SK-N-DZ (cell line): Measurements from ENCODE around the gene BCKDK.
A peak's percentile ranks its signal among the peaks of the same experiment; 100 is the strongest.
"Not testable (repeated sequence)": the region's sequence is repeated elsewhere in the genome, so short reads cannot be mapped to it uniquely, and the experiment has no call there.

Experiments
- DNase-seq: peaks from one replicate; pipeline ENCODE4 v3.0.0-alpha.2; 2015; ENCODE audit warnings: low spot score

The BCKDK gene

GRCh38 chr16:31094424-31095120 lies 13.6 kb upstream of the BCKDK start, which contains the start of gene VKORC1:
TSS of gene VKORC1 (minus strand) at chr16:31094797. CDS start at chr16:31094729, 68 bp downstream.
- DNase-seq: peak; percentile 97

DNA sequence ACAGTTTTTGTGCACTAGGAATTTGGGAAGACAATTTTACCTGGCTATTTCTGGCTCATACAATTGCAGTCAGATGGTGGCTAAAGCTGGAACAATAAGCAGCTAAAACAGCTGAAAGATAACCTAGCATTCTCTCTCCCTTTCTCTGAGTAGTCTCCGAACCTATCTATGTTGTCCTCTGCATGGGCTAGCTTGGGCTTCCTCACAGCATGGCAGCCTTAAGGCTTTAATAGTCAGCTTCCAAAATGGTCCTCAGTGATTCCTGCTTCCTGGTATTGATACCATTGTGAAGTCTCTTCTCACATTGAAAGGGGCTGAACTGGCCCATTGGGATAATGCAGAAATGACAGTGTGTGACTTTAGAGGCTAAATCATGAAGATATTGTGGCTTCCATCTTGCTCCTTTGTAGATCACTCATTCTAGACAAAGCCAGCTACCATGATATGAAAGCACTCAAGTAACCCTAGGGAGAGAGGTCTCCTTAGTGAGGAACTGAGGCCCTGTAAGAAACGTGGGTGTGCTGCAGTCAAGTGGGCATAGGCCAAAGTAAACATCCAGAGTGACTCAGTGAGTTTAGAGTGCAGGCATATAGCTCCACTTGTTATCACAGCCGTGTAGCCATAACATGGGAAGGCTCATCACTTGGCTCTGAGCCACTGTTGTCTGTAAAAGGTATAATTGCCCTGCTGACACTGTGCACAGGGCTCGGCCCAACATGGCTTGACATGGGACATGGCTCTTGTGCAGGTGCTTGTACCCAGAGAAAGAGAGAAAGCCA lies 8.1 kb upstream of the BCKDK start:
- DNase-seq: no peak

- not testable (repeated sequence) for DNase-seq
These were observed 7.1 kb upstream of the BCKDK start for GRCh38 chr16:31100876-31101641.

GRCh38 chr16:31105677-31106213 lies 2.4 kb upstream of the BCKDK start:
- DNase-seq: peak; percentile 90

DNA sequence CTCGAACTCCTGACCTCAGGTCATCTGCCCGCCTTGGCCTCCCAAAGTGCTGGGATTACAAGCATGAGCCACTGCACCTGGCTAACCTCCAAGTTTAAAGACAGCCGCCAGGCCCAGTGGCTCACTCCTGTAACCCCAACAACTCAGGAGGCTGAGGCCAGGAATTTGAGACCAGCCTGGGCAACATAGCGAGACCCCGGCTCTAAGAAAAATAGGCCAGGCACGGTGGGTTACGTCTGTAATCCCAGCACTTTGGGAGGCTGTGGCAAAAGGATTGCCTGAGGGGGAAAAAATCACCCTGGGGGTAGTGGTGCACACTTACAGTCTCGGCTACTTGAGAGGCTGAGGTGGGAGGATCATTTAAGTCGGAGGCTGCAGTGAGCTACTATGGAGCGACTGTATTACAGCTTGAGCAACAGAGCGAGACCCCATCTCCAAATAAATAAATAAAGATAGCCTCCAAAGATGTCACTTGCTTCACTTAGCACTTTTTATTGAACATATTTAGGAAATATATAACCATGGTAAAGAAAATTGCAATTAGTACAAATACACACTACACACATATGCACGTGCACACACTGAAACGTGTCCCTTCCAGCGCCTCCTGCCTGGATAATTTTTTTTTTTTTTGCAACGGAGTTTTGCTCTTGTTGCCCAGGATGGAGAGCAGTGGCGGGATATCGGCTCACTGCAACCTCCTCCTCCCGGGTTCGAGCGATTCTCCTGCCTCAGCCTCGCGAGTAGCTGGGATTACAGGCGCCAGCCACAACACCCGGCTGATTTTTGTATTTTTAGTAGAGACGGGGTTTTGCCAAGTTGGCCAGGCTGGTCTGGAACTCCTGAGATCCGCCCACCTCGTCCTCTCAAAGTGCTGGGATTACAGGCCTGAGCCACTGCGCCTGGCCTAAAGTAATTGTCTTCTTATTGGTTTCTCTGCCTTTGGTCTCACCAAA lies 1.4 kb upstream of the BCKDK start:
- no peak for DNase-seq

GRCh38 chr16:31107465-31107867 lies 720 bp upstream of the BCKDK start:
- no peak for DNase-seq

- no peak for DNase-seq
These were observed 790 bp downstream of the BCKDK start for GRCh38 chr16:31108794-31109558.

DNA sequence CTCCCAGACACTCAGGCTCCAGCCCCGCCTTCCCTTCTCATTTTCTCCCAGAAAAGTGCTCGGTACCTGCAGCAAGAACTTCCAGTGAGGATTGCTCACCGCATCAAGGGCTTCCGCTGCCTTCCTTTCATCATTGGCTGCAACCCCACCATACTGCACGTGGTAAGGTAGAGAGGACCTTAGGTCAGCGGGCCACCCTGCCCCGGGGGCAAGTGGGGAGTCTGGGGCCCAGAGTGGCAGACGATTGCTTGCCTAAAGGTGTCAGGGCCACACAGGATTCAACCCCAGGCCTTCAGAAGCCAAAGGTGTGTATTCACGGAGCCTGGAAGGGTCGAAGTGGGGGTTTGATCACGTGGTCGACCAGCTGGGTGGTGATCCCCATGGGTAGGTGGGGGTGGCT lies 1.4 kb downstream of the BCKDK start:
- no peak for DNase-seq

GRCh38 chr16:31110106-31111034 lies 2.2 kb downstream of the BCKDK start:
- DNase-seq: no peak

DNA sequence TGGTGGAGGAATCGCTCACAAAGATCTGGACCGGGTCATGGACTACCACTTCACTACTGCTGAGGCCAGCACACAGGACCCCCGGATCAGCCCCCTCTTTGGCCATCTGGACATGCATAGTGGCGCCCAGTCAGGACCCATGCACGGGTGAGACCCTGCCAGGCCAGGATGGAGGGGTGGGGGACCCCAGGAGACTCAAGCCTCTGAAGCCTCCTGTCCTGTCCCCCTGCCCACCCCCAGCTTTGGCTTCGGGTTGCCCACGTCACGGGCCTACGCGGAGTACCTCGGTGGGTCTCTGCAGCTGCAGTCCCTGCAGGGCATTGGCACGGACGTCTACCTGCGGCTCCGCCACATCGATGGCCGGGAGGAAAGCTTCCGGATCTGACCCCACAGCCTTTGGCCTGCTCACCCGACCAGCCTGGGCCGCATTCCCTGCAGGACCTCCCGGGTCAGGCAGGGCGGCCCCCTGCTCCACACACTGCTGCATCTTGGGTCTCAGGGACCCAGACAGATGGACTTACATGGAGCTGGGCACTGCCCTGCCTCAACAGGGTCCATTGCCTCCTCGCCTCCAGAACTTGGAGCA lies 3.8 kb downstream of the BCKDK start:
- DNase-seq: no peak

- DNase-seq: no peak
These were observed 4.5 kb downstream of the BCKDK start for GRCh38 chr16:31112711-31113110.

GRCh38 chr16:31113121-31114120 lies 5.2 kb downstream of the BCKDK start:
- DNase-seq: no peak

- DNase-seq: no peak
These were observed 6.3 kb downstream of the BCKDK start for GRCh38 chr16:31114468-31114867.

DNA sequence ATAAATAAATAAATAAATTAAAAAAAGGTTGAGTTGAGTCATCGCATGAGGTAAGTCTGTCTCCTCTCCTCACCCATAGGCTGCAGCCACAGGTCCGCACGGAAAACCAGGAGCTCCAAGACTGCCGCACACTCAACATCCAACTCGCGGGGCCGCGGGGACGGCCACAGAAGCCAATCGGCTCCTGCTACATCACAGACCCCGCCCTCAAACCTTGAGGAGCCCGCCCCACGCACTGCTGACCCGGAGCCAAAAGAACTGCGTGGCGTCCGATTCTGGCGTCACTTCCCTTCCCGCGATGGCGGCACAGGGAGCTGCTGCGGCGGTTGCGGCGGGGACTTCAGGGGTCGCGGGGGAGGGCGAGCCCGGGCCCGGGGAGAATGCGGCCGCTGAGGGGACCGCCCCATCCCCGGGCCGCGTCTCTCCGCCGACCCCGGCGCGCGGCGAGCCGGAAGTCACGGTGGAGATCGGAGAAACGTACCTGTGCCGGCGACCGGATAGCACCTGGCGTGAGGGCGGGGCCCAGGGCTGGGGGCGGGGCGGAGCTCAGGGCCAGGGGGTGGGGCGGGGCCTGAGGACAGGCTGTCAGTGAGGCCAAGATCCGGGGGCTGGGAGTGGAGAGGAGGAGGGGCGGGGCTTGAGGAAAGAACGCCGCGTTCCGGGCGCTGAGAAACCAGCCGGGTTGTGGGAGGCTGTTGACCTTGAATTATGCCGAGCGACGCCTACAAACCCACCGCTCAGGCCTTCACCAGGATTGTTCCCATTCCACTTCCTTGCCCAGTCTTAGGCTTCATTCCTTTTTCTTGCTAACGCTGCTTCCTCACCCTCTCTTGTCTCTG lies 9.4 kb downstream of the BCKDK start, which contains the start of gene KAT8:
Gene KAT8, plus strand, starts transcription at position 281 of the 839 bp plus-strand sequence. Its CDS starts 18 bp downstream, at position 299.
- peak; percentile 98 for DNase-seq

GRCh38 chr16:31118223-31119155 lies 10.3 kb downstream of the BCKDK start:
- DNase-seq: no peak
